Hepatocyte (in vitro differentiated cells): ENCODE data around the gene TRNT1. TPM values are rescaled to one million over a fixed set of nuclear protein-coding genes. Genes with fewer than 3 reads are reported as not detected.

Experiments used
- DNase-seq: peaks from one replicate; pipeline ENCODE4 v3.0.0-alpha.2; 2016; ENCODE audit warnings: low spot score
- H2AFZ ChIP-seq: fragments of 200-600 bp; sonication (generic); 2 replicates; pipeline ENCODE4 v1.6.0; 2016; ENCODE audit warnings: antibody characterized with exemption, mild to moderate bottlenecking
- H3K27ac ChIP-seq: fragments of 200-600 bp; sonication (generic); 2 replicates; pipeline ENCODE4 v1.5.1; 2016; ENCODE audit warnings: mild to moderate bottlenecking
- H3K27me3 ChIP-seq: fragments of 200-600 bp; sonication (generic); 2 replicates; pipeline ENCODE4 v1.6.1; 2016
- H3K36me3 ChIP-seq: fragments of 200-600 bp; sonication (generic); replicated peaks from 2 replicates; pipeline ENCODE4 v1.5.1; 2016; ENCODE audit warnings: low read depth; ENCODE audit not compliant: insufficient read depth
- H3K4me1 ChIP-seq: fragments of 200-600 bp; sonication (generic); 2 replicates; pipeline ENCODE4 v1.5.1; 2016; ENCODE audit warnings: mild to moderate bottlenecking, moderate library complexity; ENCODE audit not compliant: insufficient read depth
- H3K4me2 ChIP-seq: fragments of 200-600 bp; sonication (generic); 2 replicates; pipeline ENCODE4 v1.6.0; 2016
- H3K4me3 ChIP-seq: fragments of 200-600 bp; sonication (generic); 2 replicates; pipeline ENCODE4 v1.5.1; 2016; ENCODE audit warnings: mild to moderate bottlenecking
- H3K79me2 ChIP-seq: fragments of 200-600 bp; sonication (generic); 2 replicates; pipeline ENCODE4 v1.6.0; 2017; ENCODE audit warnings: mild to moderate bottlenecking
- H3K9me2 ChIP-seq: fragments of 200-600 bp; sonication (generic); replicated peaks from 2 replicates; pipeline ENCODE4 v1.6.0; 2017; ENCODE audit warnings: mild to moderate bottlenecking; ENCODE audit not compliant: insufficient read depth
- H3K9me3 ChIP-seq: fragments of 200-600 bp; sonication (generic); 2 replicates; pipeline ENCODE4 v1.5.1; 2016; ENCODE audit warnings: low read depth, mild to moderate bottlenecking
- H4K20me1 ChIP-seq: fragments of 200-600 bp; sonication (generic); 2 replicates; pipeline ENCODE4 v1.6.0; 2016; ENCODE audit warnings: mild to moderate bottlenecking; ENCODE audit not compliant: insufficient read depth, poor library complexity, severe bottlenecking
- EZH2 ChIP-seq: fragments of 200-600 bp; sonication (generic); IDR thresholded peaks from 2 replicates; pipeline ENCODE4 v1.6.1; 2016; ENCODE audit warnings: antibody characterized with exemption, mild to moderate bottlenecking, borderline replicate concordance
- EZH2phosphoT487 ChIP-seq: fragments of 200-600 bp; sonication (generic); IDR thresholded peaks from one replicate; pipeline ENCODE4 v1.6.1; 2018; ENCODE audit warnings: antibody characterized with exemption, mild to moderate bottlenecking, low read depth, moderate library complexity; ENCODE audit not compliant: unreplicated experiment, severe bottlenecking
- WGBS: methylation state at CpG from one replicate; pipeline ENCODE4 v1.1.6; 2016; ENCODE audit warnings: low lambda C conversion rate; ENCODE audit errors: missing lambda C conversion rate; 5-methylcytosine and 5-hydroxymethylcytosine counted together
- polyA plus RNA-seq: library from polyadenylated mRNA; unstranded; fragments of >200 nt; fragmentation: Nextera tagmentation; extraction: Ambion mirVana; gene quantifications from 2 replicates; pipeline ENCODE4 v1.2.1, GENCODE V29; 2016
- total RNA-seq: library from RNA; depleted of rRNA; stranded (reverse); fragments of >200 nt; gene quantifications from 2 replicates; pipeline ENCODE4 v1.2.3, GENCODE V29; 2014
- TF ChIP-seq, protein P1 (sequence below): fragments of 200-600 bp; sonication (generic); IDR thresholded peaks from 2 replicates; pipeline ENCODE4 v1.5.1; 2016; ENCODE audit warnings: antibody characterized with exemption, mild to moderate bottlenecking; ENCODE audit not compliant: poor library complexity

The TRNT1 gene
- total and polyA plus RNA-seq, 2 experiments from 2014 or later: 26.0 to 27.5 TPM

DNA sequence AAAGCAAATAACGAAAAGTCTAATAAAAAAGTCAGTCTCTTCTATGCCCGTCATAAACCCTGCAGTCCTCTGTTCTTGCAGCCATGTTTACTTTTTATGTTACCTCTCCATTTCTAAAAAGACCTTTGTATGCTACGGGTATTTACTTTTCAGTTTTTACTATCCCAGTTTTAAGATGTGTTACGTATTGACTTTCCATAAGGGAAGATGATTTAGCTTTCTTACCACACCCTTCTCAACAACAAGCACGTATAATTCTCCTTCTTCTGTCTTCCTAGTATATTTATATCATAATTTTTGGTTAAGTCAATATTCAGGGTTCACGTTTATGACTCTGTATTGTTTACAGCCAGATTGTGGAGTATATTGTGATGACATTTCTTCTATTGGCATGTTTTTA, 10.8 kb downstream of the TRNT1 start:
- H3K4me1 ChIP-seq: peaks cover 6% of the 10 kb centered on the region
- 61% methylated on average over 6 of the region's 6 CpGs for WGBS
- no peak for DNase-seq
- H3K9me3 ChIP-seq: no peaks in the 10 kb centered on the region
- H4K20me1 ChIP-seq: no peaks in the 10 kb centered on the region
- H3K36me3 ChIP-seq: no peaks in the 10 kb centered on the region
- H2AFZ ChIP-seq: no peak overlapping the region
- peaks cover 30% of the 10 kb centered on the region for H3K79me2 ChIP-seq
- H3K4me3 ChIP-seq: no peak overlapping the region
- H3K9me2 ChIP-seq: no peaks in the 10 kb centered on the region
- H3K27me3 ChIP-seq: no peaks in the 10 kb centered on the region
- TF ChIP-seq, protein P1, sequence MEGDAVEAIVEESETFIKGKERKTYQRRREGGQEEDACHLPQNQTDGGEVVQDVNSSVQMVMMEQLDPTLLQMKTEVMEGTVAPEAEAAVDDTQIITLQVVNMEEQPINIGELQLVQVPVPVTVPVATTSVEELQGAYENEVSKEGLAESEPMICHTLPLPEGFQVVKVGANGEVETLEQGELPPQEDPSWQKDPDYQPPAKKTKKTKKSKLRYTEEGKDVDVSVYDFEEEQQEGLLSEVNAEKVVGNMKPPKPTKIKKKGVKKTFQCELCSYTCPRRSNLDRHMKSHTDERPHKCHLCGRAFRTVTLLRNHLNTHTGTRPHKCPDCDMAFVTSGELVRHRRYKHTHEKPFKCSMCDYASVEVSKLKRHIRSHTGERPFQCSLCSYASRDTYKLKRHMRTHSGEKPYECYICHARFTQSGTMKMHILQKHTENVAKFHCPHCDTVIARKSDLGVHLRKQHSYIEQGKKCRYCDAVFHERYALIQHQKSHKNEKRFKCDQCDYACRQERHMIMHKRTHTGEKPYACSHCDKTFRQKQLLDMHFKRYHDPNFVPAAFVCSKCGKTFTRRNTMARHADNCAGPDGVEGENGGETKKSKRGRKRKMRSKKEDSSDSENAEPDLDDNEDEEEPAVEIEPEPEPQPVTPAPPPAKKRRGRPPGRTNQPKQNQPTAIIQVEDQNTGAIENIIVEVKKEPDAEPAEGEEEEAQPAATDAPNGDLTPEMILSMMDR: no peak
- peak; percentile 76 for TF ChIP-seq EZH2phosphoT487
- peak overlapping the region; percentile 68 for H3K27ac ChIP-seq
- no peak overlapping the region for H3K4me2 ChIP-seq

DNA sequence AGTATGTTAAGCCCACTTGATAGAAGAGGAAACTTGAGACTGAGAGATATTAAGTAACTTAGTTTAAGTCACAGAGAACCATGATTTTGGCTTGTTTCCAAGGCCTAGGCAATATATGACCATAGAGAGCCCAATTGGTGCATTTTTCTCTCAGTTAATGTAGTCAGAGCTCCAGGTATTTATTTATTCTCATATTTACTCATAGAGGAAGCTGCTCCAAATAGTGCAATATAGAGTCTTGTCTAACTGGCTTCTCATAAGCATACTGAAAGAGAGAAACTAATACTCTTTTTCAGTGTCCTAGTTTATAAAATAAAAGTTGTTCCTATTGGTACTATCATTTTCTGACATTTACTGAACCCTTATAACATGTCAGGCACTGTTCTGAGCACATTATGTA, 15.2 kb downstream of the TRNT1 start:
- Histone ChIP-seq H3K79me2 (no peaks in the 10 kb centered on the region), H3K4me2 (no peak overlapping the region), H3K4me3 (no peak overlapping the region), H2AFZ (no peak overlapping the region), H3K9me2 (no peaks in the 10 kb centered on the region), H3K27me3 (no peaks in the 10 kb centered on the region), H3K36me3 (no peaks in the 10 kb centered on the region), H3K4me1 (no peaks in the 10 kb centered on the region), H3K9me3 (no peaks in the 10 kb centered on the region), H4K20me1 (no peaks in the 10 kb centered on the region), H3K27ac (no peak overlapping the region)
- DNase-seq: no peak
- TF ChIP-seq EZH2: no peak
- TF ChIP-seq EZH2phosphoT487: no peak
- TF ChIP-seq, protein P1: no peak

DNA sequence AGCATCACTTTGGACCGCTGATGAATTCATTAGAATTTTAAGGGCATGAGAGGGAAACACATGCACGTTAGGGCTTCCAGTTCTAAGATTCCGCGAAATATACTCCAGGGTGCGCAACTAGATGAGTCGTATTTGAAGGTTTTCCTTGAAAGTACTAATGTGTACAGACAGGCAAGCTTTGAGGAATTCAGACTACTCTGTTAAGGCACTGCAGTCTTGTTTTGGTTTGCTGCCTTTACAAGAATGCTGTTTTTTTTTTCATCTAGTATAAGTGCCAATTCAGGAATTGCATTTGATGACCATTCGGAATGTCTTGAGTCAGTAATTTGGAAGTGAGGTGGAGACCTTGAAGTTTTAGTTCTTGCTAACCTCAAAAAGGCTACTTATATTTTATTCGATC, 19.1 kb downstream of the TRNT1 start:
- Histone ChIP-seq H3K4me3 (no peak overlapping the region), H3K36me3 (no peaks in the 10 kb centered on the region), H3K79me2 (no peaks in the 10 kb centered on the region), H2AFZ (no peak overlapping the region), H3K4me1 (no peaks in the 10 kb centered on the region), H3K27me3 (no peaks in the 10 kb centered on the region), H3K9me3 (no peaks in the 10 kb centered on the region), H3K4me2 (no peak overlapping the region), H4K20me1 (no peaks in the 10 kb centered on the region), H3K27ac (no peak overlapping the region), H3K9me2 (no peaks in the 10 kb centered on the region)
- TF ChIP-seq, protein P1: no peak
- no peak for TF ChIP-seq EZH2
- TF ChIP-seq EZH2phosphoT487: no peak
- DNase-seq: no peak
- WGBS: 98% methylated on average over 8 of the region's 8 CpGs

DNA sequence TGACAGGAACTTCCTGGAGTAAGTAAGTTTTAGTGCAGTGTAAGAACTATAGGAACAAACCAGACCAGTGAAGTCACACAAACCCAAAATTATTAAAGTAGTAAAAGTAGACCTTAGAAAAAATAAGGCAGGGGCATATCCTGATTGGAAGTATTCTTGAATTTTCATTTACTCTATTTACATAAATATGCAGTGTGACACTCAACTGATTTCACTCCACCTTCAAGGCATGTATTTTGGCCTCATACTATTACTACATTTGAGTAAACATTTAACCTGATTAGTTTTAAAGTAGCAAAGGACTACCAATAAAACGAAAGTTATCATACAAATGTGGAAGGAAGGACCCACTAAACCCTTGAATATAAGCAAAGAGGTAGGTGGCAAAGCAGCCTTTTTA, 22.8 kb downstream of the TRNT1 start:
- H3K4me2 ChIP-seq: no peak overlapping the region
- no peaks in the 10 kb centered on the region for H3K9me3 ChIP-seq
- TF ChIP-seq, protein P1: no peak
- TF ChIP-seq EZH2 (no peak), EZH2phosphoT487 (no peak)
- H3K4me3 ChIP-seq: no peak overlapping the region
- 97% methylated on average over 1 of the region's 1 CpG for whole genome bisulfite sequencing
- H2AFZ ChIP-seq: no peak overlapping the region
- no peaks in the 10 kb centered on the region for H3K79me2 ChIP-seq
- no peaks in the 10 kb centered on the region for H3K4me1 ChIP-seq
- no peaks in the 10 kb centered on the region for H3K9me2 ChIP-seq
- H3K36me3 ChIP-seq: peaks cover 8% of the 10 kb centered on the region
- peaks cover 2% of the 10 kb centered on the region for H4K20me1 ChIP-seq
- H3K27ac ChIP-seq: no peak overlapping the region
- no peak for DNase-seq
- H3K27me3 ChIP-seq: no peaks in the 10 kb centered on the region
